DOHH2 (cell line): ENCODE data around the gene DOHH.

Experiments used
- CTCF ChIP-seq: fragments of 200-600 bp; sonication (generic); IDR thresholded peaks from one replicate; pipeline ENCODE4 v1.5.1; 2014; ENCODE audit warnings: antibody characterized with exemption, mild to moderate bottlenecking, low read depth, low read length; ENCODE audit not compliant: poor library complexity, severe bottlenecking
- EZH2phosphoT487 ChIP-seq: fragments of 200-600 bp; sonication (generic); IDR thresholded peaks from 2 replicates; pipeline ENCODE4 v1.6.1; 2017; ENCODE audit warnings: borderline replicate concordance, mild to moderate bottlenecking, antibody characterized with exemption, low read length, moderate library complexity, mixed read lengths

DNA sequence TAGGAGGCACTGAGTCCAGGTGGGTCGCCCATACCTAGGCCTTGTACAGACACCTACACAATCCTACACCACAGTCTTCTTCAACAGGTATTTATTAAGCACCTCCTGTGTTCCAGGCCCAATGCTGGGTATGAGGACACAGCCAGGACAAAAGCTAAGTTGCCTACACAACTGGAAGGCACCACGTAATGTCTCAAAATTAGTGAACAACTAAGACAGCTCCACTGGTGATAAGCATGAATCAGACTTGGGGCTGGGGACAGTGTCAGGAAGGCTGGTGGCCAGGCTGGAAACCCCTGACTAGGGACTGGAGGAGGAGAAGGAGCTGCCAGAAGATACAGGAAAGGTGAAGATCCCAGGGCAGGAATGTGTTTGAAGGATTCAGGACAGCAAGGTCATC lies 22.5 kb downstream of the DOHH start:
- no peak for TF ChIP-seq CTCF
- no peak for TF ChIP-seq EZH2phosphoT487
